Gastroesophageal sphincter (tissue), 3 donors: ENCODE data around the gene SLC38A3.

Experiments used
- POLR2A ChIP-seq, 2 donors: fragments of 450-650 bp; IDR thresholded peaks; one replicate each; pipeline ENCODE4 v1.6.1; 2017; ENCODE audit warnings: antibody characterized with exemption in 2 of 2, mild to moderate bottlenecking in 2 of 2, moderate library complexity in 1 of 2
- TF ChIP-seq, protein P1 (sequence below), 4 experiments: fragments of 200-600 bp in 2 of 4; fragments of 450-650 bp in 2 of 4; sonication (generic) in 1 of 4; IDR thresholded peaks; one replicate each; pipeline ENCODE4 v1.5.1; 2017 to 2019; ENCODE audit warnings: antibody characterized with exemption in 4 of 4, mild to moderate bottlenecking in 2 of 4, moderate library complexity in 2 of 4

DNA sequence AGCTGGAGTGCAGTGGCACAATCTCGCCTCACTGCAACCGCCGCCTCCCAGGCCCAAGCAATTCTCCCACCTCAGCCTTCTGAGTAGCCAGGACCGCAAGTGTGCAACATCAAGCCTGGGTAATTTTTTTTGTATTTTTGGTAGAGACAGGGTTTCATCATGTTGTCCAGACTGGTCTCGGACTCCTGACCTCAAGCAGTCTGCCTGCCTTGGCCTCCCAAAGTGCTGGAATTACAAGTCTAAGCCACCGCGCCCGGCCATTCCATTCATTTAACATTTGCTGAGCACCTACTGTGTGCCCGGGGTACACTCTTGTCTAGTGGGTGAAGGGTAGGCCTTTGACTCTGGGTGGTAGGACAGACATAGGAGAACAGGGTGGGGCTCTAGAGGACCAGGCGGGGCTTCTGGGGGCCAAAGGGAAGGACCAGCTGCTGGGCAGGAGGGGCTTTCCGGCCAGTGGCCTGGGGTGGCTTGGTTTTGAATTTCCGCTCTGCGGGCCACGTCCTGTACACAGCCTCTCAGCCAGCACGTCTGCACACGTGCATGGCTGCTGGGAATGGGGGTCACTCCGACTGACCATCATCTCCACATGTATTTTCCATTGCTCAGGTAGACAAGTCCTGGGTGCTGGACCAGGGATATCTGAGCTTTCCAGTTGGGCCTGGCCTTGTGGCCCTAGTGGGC is 2.4 kb downstream of the SLC38A3 start:
- TF ChIP-seq, protein P1, sequence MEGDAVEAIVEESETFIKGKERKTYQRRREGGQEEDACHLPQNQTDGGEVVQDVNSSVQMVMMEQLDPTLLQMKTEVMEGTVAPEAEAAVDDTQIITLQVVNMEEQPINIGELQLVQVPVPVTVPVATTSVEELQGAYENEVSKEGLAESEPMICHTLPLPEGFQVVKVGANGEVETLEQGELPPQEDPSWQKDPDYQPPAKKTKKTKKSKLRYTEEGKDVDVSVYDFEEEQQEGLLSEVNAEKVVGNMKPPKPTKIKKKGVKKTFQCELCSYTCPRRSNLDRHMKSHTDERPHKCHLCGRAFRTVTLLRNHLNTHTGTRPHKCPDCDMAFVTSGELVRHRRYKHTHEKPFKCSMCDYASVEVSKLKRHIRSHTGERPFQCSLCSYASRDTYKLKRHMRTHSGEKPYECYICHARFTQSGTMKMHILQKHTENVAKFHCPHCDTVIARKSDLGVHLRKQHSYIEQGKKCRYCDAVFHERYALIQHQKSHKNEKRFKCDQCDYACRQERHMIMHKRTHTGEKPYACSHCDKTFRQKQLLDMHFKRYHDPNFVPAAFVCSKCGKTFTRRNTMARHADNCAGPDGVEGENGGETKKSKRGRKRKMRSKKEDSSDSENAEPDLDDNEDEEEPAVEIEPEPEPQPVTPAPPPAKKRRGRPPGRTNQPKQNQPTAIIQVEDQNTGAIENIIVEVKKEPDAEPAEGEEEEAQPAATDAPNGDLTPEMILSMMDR (IDR thresholded peaks at IDR 0.05) = no peak
- TF ChIP-seq POLR2A (IDR thresholded peaks at IDR 0.05) = no peak
